ENCODE measurements around the gene NR3C2.

GRCh38 chr4:148081745-148082144 is 360.5 kb downstream of the NR3C2 start:
- TF ChIP-seq CTCF (IDR thresholded peaks at IDR 0.05; ENCODE audit: low read length) (no peak), EZH2 (optimal IDR thresholded peaks at IDR 0.05; ENCODE audit: low read depth, low read length) (no peak), EZH2phosphoT487 (IDR thresholded peaks at IDR 0.05; ENCODE audit: low read length) (no peak)
